ENCODE measurements around the gene UAP1L1. TPM values are rescaled to one million over a fixed set of nuclear protein-coding genes. Genes with fewer than 3 reads are reported as not detected.

UAP1L1 gene
- polyA plus RNA-seq, 1 donor (not counting 4 experiments of a cell fraction or from before 2014, with no cell fraction given), result 2.7 TPM

DNA sequence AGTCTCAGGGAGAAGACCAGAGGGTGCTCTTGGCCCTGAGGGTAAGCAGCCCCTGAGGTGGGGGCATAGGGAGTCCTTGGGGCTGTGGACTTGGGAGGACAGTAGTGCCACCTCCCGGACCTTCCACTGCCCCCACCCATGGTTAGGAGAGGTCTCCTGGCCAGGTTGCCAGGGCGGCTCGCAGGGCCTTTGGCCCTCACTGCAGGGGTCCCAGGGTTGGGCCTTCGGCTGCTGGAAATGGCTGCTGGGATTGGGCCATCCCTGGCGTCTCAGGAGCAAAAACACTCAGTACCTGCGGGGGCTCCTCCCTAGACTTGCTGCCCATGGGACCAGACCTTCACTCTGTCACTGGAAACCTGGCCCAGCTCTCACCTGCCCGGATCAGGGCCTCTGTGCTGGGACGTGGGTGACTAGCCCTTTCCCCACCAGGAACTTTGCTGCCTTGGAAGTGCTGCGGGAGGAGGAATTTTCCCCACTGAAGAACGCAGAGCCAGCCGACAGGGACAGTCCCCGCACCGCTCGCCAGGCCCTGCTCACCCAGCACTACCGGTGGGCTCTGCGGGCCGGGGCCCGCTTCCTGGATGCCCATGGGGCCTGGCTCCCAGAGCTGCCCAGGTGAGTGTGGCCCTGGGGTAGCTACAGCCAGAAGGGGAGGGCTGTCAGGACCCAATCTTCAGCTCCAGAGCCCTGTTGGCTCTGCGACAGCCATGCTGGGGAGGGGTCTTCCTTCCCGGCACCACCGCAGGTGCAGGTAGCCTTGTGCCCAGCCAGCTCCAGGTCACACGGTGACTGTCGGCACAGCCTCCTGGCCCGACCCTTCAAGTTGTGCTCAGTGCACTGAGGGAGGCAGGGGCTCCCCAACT is 3.2 kb downstream of the UAP1L1 start:
- no peaks in the 10 kb centered on the region for H3K27me3 ChIP-seq (ENCODE audit: control insufficient read depth, extremely low read depth, insufficient read depth, low read length)
- H3K4me2 ChIP-seq (ENCODE audit: control insufficient read depth, extremely low read depth, insufficient read depth, low read depth, low read length), result no peak overlapping the region
- H4K20me1 ChIP-seq (ENCODE audit: control insufficient read depth, extremely low read depth, insufficient read depth, low read length), result no peaks in the 10 kb centered on the region
- no peak overlapping the region for H3K27ac ChIP-seq (ENCODE audit: control insufficient read depth, insufficient read depth, low read length)
- H3K4me3 ChIP-seq (ENCODE audit: control insufficient read depth in 2 of 3, extremely low read depth in 1 of 3, insufficient read depth in 2 of 3, low read depth in 1 of 3, low read length in 3 of 3), result no peak overlapping the region
- no peak for TF ChIP-seq EZH2 (IDR thresholded peaks at IDR 0.05; ENCODE audit: low read length)
- dilution Hi-C loops (cut with MboI; ENCODE audit: extremely low pct_ligation_motif_present, low sequenced_read_pairs), result no loop called here
- no peaks in the 10 kb centered on the region for H3K79me2 ChIP-seq (ENCODE audit: control insufficient read depth, insufficient read depth, low read length)
- peaks cover 38% of the 10 kb centered on the region for H3K4me1 ChIP-seq (ENCODE audit: control insufficient read depth, extremely low read depth, insufficient read depth, low read length)
- DNase-seq (ENCODE audit: low read depth, low spot score) (no peak), FAIRE-seq (no peak)
- peaks cover 3 to 7% of the 10 kb centered on the region in 2 experiments for H3K36me3 ChIP-seq (ENCODE audit: control insufficient read depth in 2 of 2, extremely low read depth in 1 of 2, insufficient read depth in 2 of 2, low read length in 2 of 2)
- peaks cover 2% of the 10 kb centered on the region for H3K9me1 ChIP-seq (ENCODE audit: control insufficient read depth, extremely low read depth, insufficient read depth, low read length)
- no peaks in the 10 kb centered on the region for H3K9me3 ChIP-seq (ENCODE audit: control insufficient read depth, low read depth, low read length)
- H3K9ac ChIP-seq (ENCODE audit: control insufficient read depth, extremely low read depth, insufficient read depth, low read length), result no peak overlapping the region
- no peak overlapping the region for H2AFZ ChIP-seq (ENCODE audit: control insufficient read depth, low read length)

DNA sequence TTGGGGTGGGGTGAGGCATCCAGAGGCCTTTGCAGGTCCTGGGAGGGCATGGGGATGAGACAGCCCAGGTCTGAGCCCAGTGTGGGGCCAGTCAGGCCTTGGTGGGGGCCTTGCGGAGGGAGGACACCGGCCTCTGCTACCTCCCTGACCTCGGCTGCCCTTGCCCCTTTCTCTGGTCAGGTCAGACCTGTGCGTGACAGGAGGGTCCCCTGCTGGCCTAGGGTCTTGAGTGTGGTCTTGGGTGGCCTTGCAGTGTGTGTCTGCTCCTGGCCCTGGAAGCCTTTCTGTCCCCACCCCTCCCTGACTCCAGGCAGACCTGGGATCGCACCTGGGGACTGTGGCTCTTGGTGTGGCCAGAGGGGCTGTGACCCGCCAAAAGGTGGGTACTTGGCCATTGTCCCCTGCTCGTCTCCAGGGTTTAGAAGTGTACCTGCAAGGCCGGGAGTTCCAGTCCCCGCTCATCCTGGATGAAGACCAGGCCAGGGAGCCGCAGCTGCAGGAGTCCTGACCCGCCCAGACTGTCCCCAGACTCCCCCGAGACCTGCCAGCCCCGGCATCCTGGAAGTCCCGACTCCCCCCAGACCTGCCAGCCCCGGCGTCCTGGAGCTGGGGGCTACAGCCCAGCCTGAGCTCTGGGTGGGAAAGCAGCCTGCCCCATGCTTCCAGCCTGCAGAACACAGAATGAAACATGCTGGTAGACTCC is 5.1 kb downstream of the UAP1L1 start:
- H3K9me3 ChIP-seq (ENCODE audit: control insufficient read depth, low read depth, low read length), result no peaks in the 10 kb centered on the region
- H3K4me3 ChIP-seq (ENCODE audit: control insufficient read depth in 2 of 3, extremely low read depth in 1 of 3, insufficient read depth in 2 of 3, low read depth in 1 of 3, low read length in 3 of 3), result no peak overlapping the region
- peaks cover 2% of the 10 kb centered on the region for H3K9me1 ChIP-seq (ENCODE audit: control insufficient read depth, extremely low read depth, insufficient read depth, low read length)
- no peak overlapping the region for H3K9ac ChIP-seq (ENCODE audit: control insufficient read depth, extremely low read depth, insufficient read depth, low read length)
- no peaks in the 10 kb centered on the region for H4K20me1 ChIP-seq (ENCODE audit: control insufficient read depth, extremely low read depth, insufficient read depth, low read length)
- H3K4me2 ChIP-seq (ENCODE audit: control insufficient read depth, extremely low read depth, insufficient read depth, low read depth, low read length), result no peak overlapping the region
- H3K36me3 ChIP-seq (ENCODE audit: control insufficient read depth in 2 of 2, extremely low read depth in 1 of 2, insufficient read depth in 2 of 2, low read length in 2 of 2), result peaks cover 3 to 7% of the 10 kb centered on the region in 2 experiments
- no peak overlapping the region for H3K27ac ChIP-seq (ENCODE audit: control insufficient read depth, insufficient read depth, low read length)
- dilution Hi-C loops (cut with MboI; ENCODE audit: extremely low pct_ligation_motif_present, low sequenced_read_pairs), result no loop called here
- no peaks in the 10 kb centered on the region for H3K27me3 ChIP-seq (ENCODE audit: control insufficient read depth, extremely low read depth, insufficient read depth, low read length)
- TF ChIP-seq, protein P1, sequence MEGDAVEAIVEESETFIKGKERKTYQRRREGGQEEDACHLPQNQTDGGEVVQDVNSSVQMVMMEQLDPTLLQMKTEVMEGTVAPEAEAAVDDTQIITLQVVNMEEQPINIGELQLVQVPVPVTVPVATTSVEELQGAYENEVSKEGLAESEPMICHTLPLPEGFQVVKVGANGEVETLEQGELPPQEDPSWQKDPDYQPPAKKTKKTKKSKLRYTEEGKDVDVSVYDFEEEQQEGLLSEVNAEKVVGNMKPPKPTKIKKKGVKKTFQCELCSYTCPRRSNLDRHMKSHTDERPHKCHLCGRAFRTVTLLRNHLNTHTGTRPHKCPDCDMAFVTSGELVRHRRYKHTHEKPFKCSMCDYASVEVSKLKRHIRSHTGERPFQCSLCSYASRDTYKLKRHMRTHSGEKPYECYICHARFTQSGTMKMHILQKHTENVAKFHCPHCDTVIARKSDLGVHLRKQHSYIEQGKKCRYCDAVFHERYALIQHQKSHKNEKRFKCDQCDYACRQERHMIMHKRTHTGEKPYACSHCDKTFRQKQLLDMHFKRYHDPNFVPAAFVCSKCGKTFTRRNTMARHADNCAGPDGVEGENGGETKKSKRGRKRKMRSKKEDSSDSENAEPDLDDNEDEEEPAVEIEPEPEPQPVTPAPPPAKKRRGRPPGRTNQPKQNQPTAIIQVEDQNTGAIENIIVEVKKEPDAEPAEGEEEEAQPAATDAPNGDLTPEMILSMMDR (optimal IDR thresholded peaks at IDR 0.05 in 1 of 3, IDR thresholded peaks at IDR 0.05 in 1 of 3, conservative IDR thresholded peaks at IDR 0.05 in 1 of 3; ENCODE audit: extremely low read depth in 1 of 3, insufficient read depth in 2 of 3, low read length in 3 of 3), result no peak
- no peak for TF ChIP-seq EZH2 (IDR thresholded peaks at IDR 0.05; ENCODE audit: low read length)
- DNase-seq (ENCODE audit: low read depth, low spot score) (no peak), FAIRE-seq (no peak)
- peaks cover under 1% of the 10 kb centered on the region for H3K79me2 ChIP-seq (ENCODE audit: control insufficient read depth, insufficient read depth, low read length)
- H3K4me1 ChIP-seq (ENCODE audit: control insufficient read depth, extremely low read depth, insufficient read depth, low read length), result peaks cover 45% of the 10 kb centered on the region
- H2AFZ ChIP-seq (ENCODE audit: control insufficient read depth, low read length), result no peak overlapping the region

All from keratinocyte (primary cell).